Activated CD4-positive, alpha-beta T cell treated with anti-CD3 and anti-CD28 coated beads for 1 hour (primary cell): Measurements from ENCODE around the gene RAB43.
"Not testable (repeated sequence)": the region's sequence is repeated elsewhere in the genome, so short reads cannot be mapped to it uniquely, and the experiment has no call there.

Experiments
- DNase-seq: peaks from one replicate; pipeline ENCODE4 v3.0.0-alpha.2; 2020

RAB43 gene

GRCh38 chr3:129121792-129122411 is at the start of gene RAB43:
Gene RAB43, minus strand, starts transcription at chr3:129121804. Its CDS starts 315 bp downstream, at chr3:129121489.
- peak; percentile 84 for DNase-seq

- DNase-seq, result no peak
Measured at GRCh38 chr3:129166579-129167332, 45.2 kb upstream of the RAB43 start.

GRCh38 chr3:129165594-129165993 is 44.0 kb upstream of the RAB43 start:
- DNase-seq, result not testable (repeated sequence)

- DNase-seq, result no peak
Measured at GRCh38 chr3:129164500-129164899, 42.9 kb upstream of the RAB43 start.

GRCh38 chr3:129162729-129163579 is 41.4 kb upstream of the RAB43 start:
- DNase-seq, result no peak

GRCh38 chr3:129161860-129162271 is 40.3 kb upstream of the RAB43 start:
- DNase-seq, result no peak

GRCh38 chr3:129160891-129161859 is 39.6 kb upstream of the RAB43 start, which contains the start of gene ISY1:
Gene ISY1, minus strand, starts transcription at chr3:129161063. Its CDS starts 88 bp downstream, at chr3:129160975.
- peak; percentile 78 for DNase-seq

- no peak for DNase-seq
Measured at GRCh38 chr3:129144786-129145185, 23.2 kb upstream of the RAB43 start.

- not testable (repeated sequence) for DNase-seq
Measured at GRCh38 chr3:129141011-129141410, 19.4 kb upstream of the RAB43 start.

- DNase-seq, result no peak
Measured at GRCh38 chr3:129139911-129140310, 18.3 kb upstream of the RAB43 start.

GRCh38 chr3:129136275-129136674 is 14.7 kb upstream of the RAB43 start:
- DNase-seq, result not testable (repeated sequence)

- DNase-seq, result no peak
Measured at GRCh38 chr3:129132097-129132866, 10.7 kb upstream of the RAB43 start.

GRCh38 chr3:129131465-129132088 is 10.0 kb upstream of the RAB43 start:
- no peak for DNase-seq

GRCh38 chr3:129130291-129130813 is 8.7 kb upstream of the RAB43 start:
- no peak for DNase-seq

GRCh38 chr3:129128357-129129155 is 7.0 kb upstream of the RAB43 start:
- no peak for DNase-seq

GRCh38 chr3:129126726-129127280 is 5.2 kb upstream of the RAB43 start:
- no peak for DNase-seq

- DNase-seq, result no peak
Measured at GRCh38 chr3:129123314-129124060, 1.9 kb upstream of the RAB43 start.

- no peak for DNase-seq
Measured at GRCh38 chr3:129122412-129123011, 908 bp upstream of the RAB43 start.
